Keratinocyte (primary cell): ENCODE results near the gene OR1F1. TPM values are rescaled to one million over a fixed set of nuclear protein-coding genes. Genes with fewer than 3 reads are reported as not detected.

Experiments used
- DNase-seq: peaks from one replicate; pipeline ENCODE4 v3.0.0-alpha.2; 2011; ENCODE audit warnings: low read depth, missing footprints, low spot score
- FAIRE-seq: peaks from 2 replicates; lab custom pipeline; 2011; peaks lifted over from hg19 to GRCh38; lab: Jason Lieb, UNC
- H2AFZ ChIP-seq: 2 replicates; pipeline ENCODE4 v1.6.0; 2012; ENCODE audit warnings: low read length, control low read depth, inconsistent platforms; ENCODE audit not compliant: control insufficient read depth
- H3K27ac ChIP-seq: 2 replicates; pipeline ENCODE4 v1.5.1; 2011; ENCODE audit warnings: low read length; ENCODE audit not compliant: control insufficient read depth, insufficient read depth
- H3K27me3 ChIP-seq: 3 replicates; pipeline ENCODE4 v1.6.0; 2011; ENCODE audit warnings: low read length; ENCODE audit not compliant: control insufficient read depth, insufficient read depth; ENCODE audit errors: extremely low read depth
- H3K36me3 ChIP-seq, 2 experiments: 2 replicates in 1 of 2; 3 replicates in 1 of 2; pipeline ENCODE4 v1.5.1; 2011; ENCODE audit warnings: low read length in 2 of 2, mild to moderate bottlenecking in 1 of 2; ENCODE audit not compliant: control insufficient read depth in 2 of 2, insufficient read depth in 2 of 2; ENCODE audit errors: extremely low read depth in 1 of 2
- H3K4me1 ChIP-seq: 3 replicates; pipeline ENCODE4 v1.5.1; 2011; ENCODE audit warnings: low read length; ENCODE audit not compliant: control insufficient read depth, insufficient read depth; ENCODE audit errors: extremely low read depth
- H3K4me2 ChIP-seq: 3 replicates; pipeline ENCODE4 v1.6.0; 2011; ENCODE audit warnings: low read depth, low read length; ENCODE audit not compliant: control insufficient read depth, insufficient read depth; ENCODE audit errors: extremely low read depth
- H3K4me3 ChIP-seq, 3 experiments: fragments of 200-600 bp in 1 of 3; sonication (generic) in 1 of 3; 2 replicates in 2 of 3; 3 replicates in 1 of 3; pipeline ENCODE4 v1.5.1; 2011 to 2016; ENCODE audit warnings: low read length in 3 of 3, mild to moderate bottlenecking in 3 of 3, control low read depth in 2 of 3, inconsistent platforms in 1 of 3, low read depth in 1 of 3, mixed read lengths in 1 of 3, mixed run types in 1 of 3, moderate library complexity in 1 of 3; ENCODE audit not compliant: control insufficient read depth in 2 of 3, insufficient read depth in 2 of 3; ENCODE audit errors: extremely low read depth in 1 of 3
- H3K79me2 ChIP-seq: 2 replicates; pipeline ENCODE4 v1.6.0; 2012; ENCODE audit warnings: low read length; ENCODE audit not compliant: control insufficient read depth, insufficient read depth
- H3K9ac ChIP-seq: 3 replicates; pipeline ENCODE4 v1.6.0; 2011; ENCODE audit warnings: low read length; ENCODE audit not compliant: control insufficient read depth, insufficient read depth; ENCODE audit errors: extremely low read depth
- H3K9me1 ChIP-seq: 3 replicates; pipeline ENCODE4 v1.6.0; 2011; ENCODE audit warnings: low read length; ENCODE audit not compliant: control insufficient read depth, insufficient read depth; ENCODE audit errors: extremely low read depth
- H3K9me3 ChIP-seq: 2 replicates; pipeline ENCODE4 v1.5.1; 2012; ENCODE audit warnings: low read depth, low read length; ENCODE audit not compliant: control insufficient read depth
- H4K20me1 ChIP-seq: 3 replicates; pipeline ENCODE4 v1.6.0; 2011; ENCODE audit warnings: low read length; ENCODE audit not compliant: control insufficient read depth, insufficient read depth; ENCODE audit errors: extremely low read depth
- EZH2 ChIP-seq: IDR thresholded peaks from one replicate; pipeline ENCODE4 v1.6.1; 2012; ENCODE audit warnings: inconsistent platforms, mild to moderate bottlenecking, low read length, moderate library complexity
- dilution Hi-C: fragments of 300-500 bp; cut with MboI; formaldehyde crosslinking; loops from one replicate; pipeline ENCODE4 v1.7.0; 2020; ENCODE audit warnings: low sequenced_read_pairs; ENCODE audit not compliant: extremely low pct_ligation_motif_present
- polyA plus RNA-seq, 5 experiments: library from polyadenylated mRNA; depleted of rRNA in 3 of 5; stranded (reverse) in 3 of 5; stranded (forward) in 1 of 5; unstranded in 1 of 5; fragments of >200 nt; gene quantifications; 1 replicate in 1 of 5; 2 replicates in 3 of 5; 3 replicates in 1 of 5; pipeline versions ENCODE4 v1.2.1 to v1.2.3, GENCODE V29; 2011 to 2012; ENCODE audit warnings: missing spikeins in 2 of 5, low read depth in 1 of 5, low replicate concordance in 1 of 5
- TF ChIP-seq, protein P1 (sequence below), 3 experiments: IDR thresholded peaks in 1 of 3; conservative IDR thresholded peaks in 1 of 3; optimal IDR thresholded peaks in 1 of 3; 2 replicates in 2 of 3; 3 replicates in 1 of 3; pipeline versions ENCODE3 to v1.5.1; 2011; ENCODE audit warnings: low read length in 3 of 3, mild to moderate bottlenecking in 3 of 3, moderate library complexity in 2 of 3, control low read depth in 1 of 3, inconsistent platforms in 1 of 3; ENCODE audit not compliant: insufficient read depth in 2 of 3; ENCODE audit errors: extremely low read depth in 1 of 3

Gene OR1F1
- polyA plus RNA-seq, 1 donor (not counting 4 experiments of a cell fraction or from before 2014, with no cell fraction given), result 0.51 TPM

- dilution Hi-C loops, result no loop called here
- no peaks in the 10 kb centered on the region for H3K9me3 ChIP-seq
- peaks cover 5% of the 10 kb centered on the region for H4K20me1 ChIP-seq
- H3K36me3 ChIP-seq, result no peaks in the 10 kb centered on the region
- peak overlapping the region in 1 of 3 experiments; percentile 46 for H3K4me3 ChIP-seq
- no peaks in the 10 kb centered on the region for H3K9me1 ChIP-seq
- no peak overlapping the region for H3K27ac ChIP-seq
- no peaks in the 10 kb centered on the region for H3K79me2 ChIP-seq
- no peak overlapping the region for H2AFZ ChIP-seq
- H3K27me3 ChIP-seq, result no peaks in the 10 kb centered on the region
- H3K4me2 ChIP-seq, result peak overlapping the region; percentile 79
- TF ChIP-seq, protein P1, sequence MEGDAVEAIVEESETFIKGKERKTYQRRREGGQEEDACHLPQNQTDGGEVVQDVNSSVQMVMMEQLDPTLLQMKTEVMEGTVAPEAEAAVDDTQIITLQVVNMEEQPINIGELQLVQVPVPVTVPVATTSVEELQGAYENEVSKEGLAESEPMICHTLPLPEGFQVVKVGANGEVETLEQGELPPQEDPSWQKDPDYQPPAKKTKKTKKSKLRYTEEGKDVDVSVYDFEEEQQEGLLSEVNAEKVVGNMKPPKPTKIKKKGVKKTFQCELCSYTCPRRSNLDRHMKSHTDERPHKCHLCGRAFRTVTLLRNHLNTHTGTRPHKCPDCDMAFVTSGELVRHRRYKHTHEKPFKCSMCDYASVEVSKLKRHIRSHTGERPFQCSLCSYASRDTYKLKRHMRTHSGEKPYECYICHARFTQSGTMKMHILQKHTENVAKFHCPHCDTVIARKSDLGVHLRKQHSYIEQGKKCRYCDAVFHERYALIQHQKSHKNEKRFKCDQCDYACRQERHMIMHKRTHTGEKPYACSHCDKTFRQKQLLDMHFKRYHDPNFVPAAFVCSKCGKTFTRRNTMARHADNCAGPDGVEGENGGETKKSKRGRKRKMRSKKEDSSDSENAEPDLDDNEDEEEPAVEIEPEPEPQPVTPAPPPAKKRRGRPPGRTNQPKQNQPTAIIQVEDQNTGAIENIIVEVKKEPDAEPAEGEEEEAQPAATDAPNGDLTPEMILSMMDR (optimal IDR thresholded peaks at IDR 0.05 in 1 of 3, IDR thresholded peaks at IDR 0.05 in 1 of 3, conservative IDR thresholded peaks at IDR 0.05 in 1 of 3; ENCODE audit: extremely low read depth in 1 of 3, insufficient read depth in 2 of 3, low read length in 3 of 3), result no peak
- no peak for TF ChIP-seq EZH2
- no peak for FAIRE-seq
- H3K4me1 ChIP-seq, result peaks cover 7% of the 10 kb centered on the region
- peak overlapping the region; percentile 88 for H3K9ac ChIP-seq
- DNase-seq, result no peak
Observed at GRCh38 chr16:3149193-3149530, 38.8 kb upstream of the OR1F1 start.

GRCh38 chr16:3149630-3150345, 38.2 kb upstream of the OR1F1 start:
- TF ChIP-seq EZH2, result no peak
- TF ChIP-seq, protein P1 (optimal IDR thresholded peaks at IDR 0.05 in 1 of 3, IDR thresholded peaks at IDR 0.05 in 1 of 3, conservative IDR thresholded peaks at IDR 0.05 in 1 of 3; ENCODE audit: extremely low read depth in 1 of 3, insufficient read depth in 2 of 3, low read length in 3 of 3), result peak; percentile 33 to 78 (median 62)
- Histone ChIP-seq H3K27me3 (no peaks in the 10 kb centered on the region), H3K9ac (peak overlapping the region; percentile 88), H3K4me3 (peak overlapping the region; percentile 46 to 69 (median 57)), H3K27ac (peak overlapping the region; percentile 80), H3K36me3 (no peaks in the 10 kb centered on the region), H3K9me3 (no peaks in the 10 kb centered on the region), H3K4me2 (peak overlapping the region; percentile 79), H3K4me1 (peaks cover 7% of the 10 kb centered on the region), H3K79me2 (no peaks in the 10 kb centered on the region), H4K20me1 (peaks cover 5% of the 10 kb centered on the region), H2AFZ (peak overlapping the region; percentile 35), H3K9me1 (no peaks in the 10 kb centered on the region)
- dilution Hi-C loops, result no loop called here
- DNase-seq (no peak), FAIRE-seq (no peak)
